ENCODE data around the gene CLDN15.
"Not testable (repeated sequence)": the region's sequence is repeated elsewhere in the genome, so short reads cannot be mapped to it uniquely, and the experiment has no call there.

The CLDN15 gene

GRCh38 chr7:101218236-101219125 lies 19.1 kb downstream of the CLDN15 start:
- no peak for DNase-seq

- peak; percentile 93 to 96 for DNase-seq
Observed at GRCh38 chr7:101217388-101218235, 20.0 kb downstream of the CLDN15 start, which contains the start of the genes PLOD3 and ZNHIT1. TSS of gene PLOD3 (minus strand) at chr7:101217581. CDS start at chr7:101217274, 307 bp downstream. TSS of gene ZNHIT1 (plus strand) at chr7:101218165. CDS start at chr7:101218196, 31 bp downstream.

- DNase-seq = no peak
Observed at GRCh38 chr7:101216860-101217387, 20.7 kb downstream of the CLDN15 start.

GRCh38 chr7:101216001-101216859 lies 21.4 kb downstream of the CLDN15 start:
- DNase-seq = peak in 1 of 2 experiments; percentile 20

GRCh38 chr7:101212014-101212413 lies 25.6 kb downstream of the CLDN15 start:
- DNase-seq = no peak

GRCh38 chr7:101211501-101211900 lies 26.1 kb downstream of the CLDN15 start:
- DNase-seq = no peak

- DNase-seq = no peak
Observed at GRCh38 chr7:101210143-101210542, 27.5 kb downstream of the CLDN15 start.

GRCh38 chr7:101208794-101209193 lies 28.8 kb downstream of the CLDN15 start:
- DNase-seq = no peak

- no peak for DNase-seq
Observed at GRCh38 chr7:101207459-101207858, 30.1 kb downstream of the CLDN15 start.

- DNase-seq = no peak
Observed at GRCh38 chr7:101206665-101207042, 30.9 kb downstream of the CLDN15 start.

- no peak for DNase-seq
Observed at GRCh38 chr7:101205901-101206664, 31.5 kb downstream of the CLDN15 start.

GRCh38 chr7:101203740-101204738 lies 33.6 kb downstream of the CLDN15 start:
- DNase-seq = peak; percentile 27 to 36

- DNase-seq = no peak
Observed at GRCh38 chr7:101202603-101202918, 35.0 kb downstream of the CLDN15 start.

- no peak for DNase-seq
Observed at GRCh38 chr7:101201695-101202602, 35.7 kb downstream of the CLDN15 start.

- no peak for DNase-seq
Observed at GRCh38 chr7:101200862-101201599, 36.6 kb downstream of the CLDN15 start, which contains the start of gene MOGAT3. TSS of gene MOGAT3 (minus strand) at chr7:101201036. CDS start at chr7:101200854, 182 bp downstream.

GRCh38 chr7:101200504-101200861 lies 37.1 kb downstream of the CLDN15 start:
- DNase-seq = no peak

- not testable (repeated sequence) for DNase-seq
Observed at GRCh38 chr7:101199522-101199921, 38.1 kb downstream of the CLDN15 start.

- no peak for DNase-seq
Observed at GRCh38 chr7:101198476-101198875, 39.1 kb downstream of the CLDN15 start.
